WTC11 (cell line): ENCODE data around the gene SNX17. TPM values are rescaled to one million over a fixed set of nuclear protein-coding genes. Genes with fewer than 3 reads are reported as not detected.

Experiments
- ATAC-seq: fragments of 200-7000 bp; cut with Tn5 transposase; 2 replicates; pipeline ENCODE4 v1.10.0; 2021; ENCODE audit warnings: mild to moderate bottlenecking, moderate library complexity
- CTCF ChIA-PET: fragments of 300-600 bp; sonication (Branson Sonifier 250); formaldehyde crosslinking; loops from one replicate; lab custom pipeline; 2021; ENCODE audit warnings: antibody characterized with exemption; lab: Charles Lee
- POLR2A ChIA-PET: fragments of 350-600 bp; sonication (Branson Sonifier 250); formaldehyde crosslinking; loops from one replicate; lab custom pipeline; 2021; ENCODE audit warnings: antibody characterized with exemption; lab: Charles Lee
- DNase-seq: peaks from one replicate; pipeline ENCODE4 v3.0.0; 2021; ENCODE audit warnings: low spot score
- H3K27ac Mint-ChIP-seq: 2 replicates; pipeline ENCODE4 v1.8.0; 2021; ENCODE audit warnings: mixed read lengths
- H3K27me3 Mint-ChIP-seq: 2 replicates; pipeline ENCODE4 v1.8.0; 2021; ENCODE audit warnings: low read depth, mild to moderate bottlenecking, moderate library complexity, mixed read lengths
- H3K36me3 Mint-ChIP-seq: 2 replicates; pipeline ENCODE4 v1.8.0; 2021; ENCODE audit warnings: mixed read lengths
- H3K4me1 Mint-ChIP-seq: 2 replicates; pipeline ENCODE4 v1.8.0; 2022; ENCODE audit warnings: mixed read lengths
- H3K4me3 Mint-ChIP-seq: 2 replicates; pipeline ENCODE4 v1.8.0; 2021; ENCODE audit warnings: mild to moderate bottlenecking, moderate library complexity, mixed read lengths
- H3K9me3 Mint-ChIP-seq: 2 replicates; pipeline ENCODE4 v1.8.0; 2021; ENCODE audit warnings: mixed read lengths
- CREM ChIP-seq: sonication (generic); formaldehyde crosslinking; IDR thresholded peaks from 2 replicates; pipeline ENCODE4 v1.8.1; 2022; ENCODE audit warnings: mild to moderate bottlenecking, missing genetic modification reagents, moderate library complexity
- CTCF ChIP-seq: fragments of 200-600 bp; IDR thresholded peaks from 2 replicates; pipeline ENCODE4 v1.8.0; 2022; ENCODE audit warnings: antibody characterized with exemption
- E2F5 ChIP-seq: sonication (generic); formaldehyde crosslinking; IDR thresholded peaks from 2 replicates; pipeline ENCODE4 v1.8.1; 2022; ENCODE audit warnings: mild to moderate bottlenecking, moderate library complexity, missing genetic modification reagents
- FOXP1 ChIP-seq: sonication (generic); formaldehyde crosslinking; IDR thresholded peaks from 2 replicates; pipeline ENCODE4 v1.8.0; 2022; ENCODE audit warnings: missing genetic modification reagents, mild to moderate bottlenecking, moderate library complexity, borderline replicate concordance
- GABPB1 ChIP-seq: sonication (generic); formaldehyde crosslinking; IDR thresholded peaks from 2 replicates; pipeline ENCODE4 v1.8.1; 2023; ENCODE audit warnings: mild to moderate bottlenecking, missing genetic modification reagents
- HMGXB4 ChIP-seq: sonication (generic); formaldehyde crosslinking; IDR thresholded peaks from 2 replicates; pipeline ENCODE4 v1.8.1; 2023; ENCODE audit warnings: mild to moderate bottlenecking, moderate library complexity, missing genetic modification reagents
- IRF2 ChIP-seq: sonication (generic); formaldehyde crosslinking; IDR thresholded peaks from 2 replicates; pipeline ENCODE4 v1.8.0; 2022; ENCODE audit warnings: low read depth, missing genetic modification reagents, borderline replicate concordance
- JAZF1 ChIP-seq: fragments of 250-450 bp; sonication (Bioruptor Pico); IDR thresholded peaks from 2 replicates; pipeline ENCODE4 v1.9.0; 2021; ENCODE audit warnings: moderate library complexity, mild to moderate bottlenecking, inconsistent platforms
- MLX ChIP-seq: sonication (generic); formaldehyde crosslinking; IDR thresholded peaks from 2 replicates; pipeline ENCODE4 v1.8.1; 2023; ENCODE audit warnings: mild to moderate bottlenecking, missing genetic modification reagents, moderate library complexity
- MYBL2 ChIP-seq: sonication (generic); formaldehyde crosslinking; IDR thresholded peaks from 2 replicates; pipeline ENCODE4 v1.8.1; 2023; ENCODE audit warnings: mild to moderate bottlenecking, moderate library complexity, missing genetic modification reagents
- SOX15 ChIP-seq: fragments of 250-450 bp; sonication (Bioruptor Pico); IDR thresholded peaks from 2 replicates; pipeline ENCODE4 v1.9.0; 2021; ENCODE audit warnings: mild to moderate bottlenecking
- STAT6 ChIP-seq: sonication (generic); formaldehyde crosslinking; conservative IDR thresholded peaks from 2 replicates; pipeline ENCODE4 v1.8.1; 2023; ENCODE audit warnings: mild to moderate bottlenecking, low read depth, missing genetic modification reagents, moderate library complexity
- ZBTB21 ChIP-seq: sonication (generic); formaldehyde crosslinking; IDR thresholded peaks from 2 replicates; pipeline ENCODE4 v1.8.1; 2023; ENCODE audit warnings: mild to moderate bottlenecking, missing genetic modification reagents, borderline replicate concordance
- ZNF121 ChIP-seq: sonication (generic); formaldehyde crosslinking; IDR thresholded peaks from 2 replicates; pipeline ENCODE4 v1.8.0; 2023; ENCODE audit warnings: missing genetic modification reagents
- ZNF138 ChIP-seq: sonication (generic); formaldehyde crosslinking; conservative IDR thresholded peaks from 2 replicates; pipeline ENCODE4 v1.8.1; 2022; ENCODE audit warnings: mild to moderate bottlenecking, moderate library complexity, missing genetic modification reagents
- ZNF281 ChIP-seq: sonication (generic); formaldehyde crosslinking; IDR thresholded peaks from 2 replicates; pipeline ENCODE4 v1.8.0; 2023; ENCODE audit warnings: mild to moderate bottlenecking, missing genetic modification reagents
- ZNF317 ChIP-seq: sonication (generic); formaldehyde crosslinking; IDR thresholded peaks from 2 replicates; pipeline ENCODE4 v1.8.1; 2023; ENCODE audit warnings: low read depth, mild to moderate bottlenecking, moderate library complexity, missing genetic modification reagents, borderline replicate concordance
- total RNA-seq: library from RNA; stranded (reverse); gene quantifications from 3 replicates; pipeline ENCODE4 v1.2.3, GENCODE V29; 2021

The SNX17 gene
- total RNA-seq, 1 experiment from 2014 or later, result 74.7 TPM

- TF ChIP-seq ZNF121 (CRISPR knock-in tag) (0 out of 2 replicates have a peak, but pooled peaks have one; percentile 27), ZBTB21 (CRISPR knock-in tag) (no peak), GABPB1 (CRISPR knock-in tag) (peak; percentile 77)
- POLR2A ChIA-PET, result no interaction called here
Measured at GRCh38 chr2:27320958-27321543, 49.4 kb upstream of the SNX17 start.

GRCh38 chr2:27322301-27322765, 48.1 kb upstream of the SNX17 start:
- no peak overlapping the region for H3K27ac Mint-ChIP-seq
- H3K4me1 Mint-ChIP-seq, result peaks cover 11% of the 10 kb centered on the region
- TF ChIP-seq E2F5, result no peak
- 0 out of 2 replicates have a peak, but pooled peaks have one; percentile 39 for TF ChIP-seq HMGXB4
- POLR2A ChIA-PET, result interaction anchor here (0.5 to 1.1 kb wide), 4 partner anchors 15 to 69 kb away, joined by 3 to 4 read pairs (median 3); partner anchors contain the start of genes EIF2B4 and UCN
- peak overlapping the region; percentile 99 for H3K4me3 Mint-ChIP-seq
- no peaks in the 10 kb centered on the region for H3K27me3 Mint-ChIP-seq
- CTCF ChIA-PET, result interaction anchor here (1.0 to 1.6 kb wide), 4 partner anchors 14 to 47 kb away, joined by 3 to 7 read pairs (median 4); partner anchors contain the start of gene UCN
- ATAC-seq (no peak), DNase-seq (no peak)
- H3K9me3 Mint-ChIP-seq, result no peaks in the 10 kb centered on the region
- H3K36me3 Mint-ChIP-seq, result peaks cover 17% of the 10 kb centered on the region

More at GRCh38 chr2:27320958-27321543, 49.4 kb upstream of the SNX17 start:
- DNase-seq (peak; percentile 37), ATAC-seq (peak; percentile 49)
- CTCF ChIA-PET, result interaction anchor here (0.7 to 2.0 kb wide), 11 partner anchors 12 to 48 kb away, joined by 3 to 9 read pairs (median 3); partner anchors contain the start of gene UCN
- peak overlapping the region; percentile 90 for H3K27ac Mint-ChIP-seq
- H3K9me3 Mint-ChIP-seq, result no peaks in the 10 kb centered on the region
- H3K4me3 Mint-ChIP-seq, result peak overlapping the region; percentile 99
- peaks cover 14% of the 10 kb centered on the region for H3K4me1 Mint-ChIP-seq
- peaks cover 5% of the 10 kb centered on the region for H3K36me3 Mint-ChIP-seq
- H3K27me3 Mint-ChIP-seq, result no peaks in the 10 kb centered on the region

- H3K36me3 Mint-ChIP-seq, result peaks cover 20% of the 10 kb centered on the region
- peak; percentile 89 for ATAC-seq
- TF ChIP-seq STAT6 (CRISPR knock-in tag), result no peak
- TF ChIP-seq FOXP1, result 0 out of 2 replicates have a peak, but pooled peaks have one; percentile 53
- TF ChIP-seq CREM (CRISPR knock-in tag), result no peak
- no peak for TF ChIP-seq IRF2
- TF ChIP-seq MYBL2, result peak; percentile 45; the same call in 1 of the 2 replicates
- TF ChIP-seq ZNF138 (CRISPR knock-in tag), result no peak
- no peak for TF ChIP-seq JAZF1 (CRISPR knock-in tag)
- TF ChIP-seq SOX15 (CRISPR knock-in tag), result no peak
- no peak for TF ChIP-seq CTCF
- TF ChIP-seq ZNF317 (CRISPR knock-in tag), result no peak
- TF ChIP-seq ZNF281 (CRISPR knock-in tag), result no peak
- TF ChIP-seq MLX (CRISPR knock-in tag), result no peak
Measured at GRCh38 chr2:27322766-27323595, 47.4 kb upstream of the SNX17 start, which contains the start of gene MPV17. Gene MPV17, minus strand, starts transcription at chr2:27323097. Its CDS starts 580 bp downstream, at chr2:27322517.

More at GRCh38 chr2:27322766-27323595, 47.4 kb upstream of the SNX17 start, which contains the start of gene MPV17:
- Mint-ChIP-seq H3K4me1 (peaks cover 11% of the 10 kb centered on the region), H3K4me3 (peak within 1 kb of the TSS; percentile 99), H3K27ac (peak within 1 kb of the TSS; percentile 94), H3K27me3 (no peaks in the 10 kb centered on the region), H3K9me3 (no peaks in the 10 kb centered on the region)
- POLR2A ChIA-PET, result interaction anchor here (0.5 to 1.3 kb wide), 6 partner anchors 11 to 102 kb away, joined by 3 to 4 read pairs (median 3); partner anchors contain the start of genes EIF2B4 and UCN
- peak; percentile 91 for DNase-seq
- CTCF ChIA-PET, result interaction anchor here (1.0 to 2.1 kb wide), 5 partner anchors 15 to 72 kb away, joined by 3 to 7 read pairs (median 4); partner anchors contain the start of gene UCN
